Osteoblast (primary cell): ENCODE results near the gene EIF4E1B. TPM values are rescaled to one million over a fixed set of nuclear protein-coding genes. Genes with fewer than 3 reads are reported as not detected.

ENCODE experiments used
- DNase-seq: peaks from one replicate; pipeline ENCODE4 v3.0.0; 2011; ENCODE audit warnings: low spot score, mixed read lengths; ENCODE audit not compliant: insufficient read length; ENCODE audit errors: missing footprints
- H2AFZ ChIP-seq: 2 replicates; pipeline ENCODE4 v1.6.0; 2011; ENCODE audit warnings: mild to moderate bottlenecking, low read length
- H3K27ac ChIP-seq: 2 replicates; pipeline ENCODE4 v1.5.1; 2011; ENCODE audit warnings: mild to moderate bottlenecking, low read depth, low read length, moderate library complexity
- H3K27me3 ChIP-seq: 2 replicates; pipeline ENCODE4 v1.6.0; 2012; ENCODE audit warnings: mild to moderate bottlenecking, control low read depth, inconsistent platforms, low read length, moderate library complexity; ENCODE audit not compliant: insufficient read depth
- H3K36me3 ChIP-seq: 2 replicates; pipeline ENCODE4 v1.5.1; 2011; ENCODE audit warnings: mild to moderate bottlenecking, low read length, control low read depth, moderate library complexity; ENCODE audit not compliant: insufficient read depth
- H3K4me1 ChIP-seq: 2 replicates; pipeline ENCODE4 v1.5.1; 2011; ENCODE audit warnings: mild to moderate bottlenecking, low read length, control low read depth, moderate library complexity; ENCODE audit not compliant: insufficient read depth
- H3K4me2 ChIP-seq: 2 replicates; pipeline ENCODE4 v1.6.0; 2011; ENCODE audit warnings: mild to moderate bottlenecking, low read length; ENCODE audit not compliant: insufficient read depth
- H3K4me3 ChIP-seq: fragments of 200-600 bp; sonication (generic); 3 replicates; pipeline ENCODE4 v1.5.1; 2012; ENCODE audit warnings: mild to moderate bottlenecking, low read length, inconsistent platforms; ENCODE audit not compliant: insufficient read depth
- H3K79me2 ChIP-seq: 2 replicates; pipeline ENCODE4 v1.6.0; 2012; ENCODE audit warnings: mild to moderate bottlenecking, low read length, control low read depth, inconsistent platforms; ENCODE audit not compliant: insufficient read depth
- H3K9me3 ChIP-seq: 2 replicates; pipeline ENCODE4 v1.5.1; 2011; ENCODE audit warnings: low read depth, low read length, control low read depth
- H4K20me1 ChIP-seq: 2 replicates; pipeline ENCODE4 v1.6.0; 2012; ENCODE audit warnings: mild to moderate bottlenecking, low read length, control low read depth; ENCODE audit not compliant: insufficient read depth
- small RNA-seq: library from RNA; depleted of rRNA; stranded (forward); fragments of <200 nt; gene quantifications from one replicate; pipeline ENCODE3, GENCODE V24; 2012
- total RNA-seq: library from RNA; depleted of rRNA; stranded (reverse); fragments of >200 nt; gene quantifications from 2 replicates; pipeline ENCODE4 v1.2.3, GENCODE V29; 2012
- TF ChIP-seq, protein P1 (sequence below): IDR thresholded peaks from 2 replicates; pipeline ENCODE4 v1.5.1; 2011; ENCODE audit warnings: mild to moderate bottlenecking, low read depth, low read length, moderate library complexity; ENCODE audit errors: extremely low read depth

Gene EIF4E1B
- total RNA-seq, 1 donor, result not detected

DNA sequence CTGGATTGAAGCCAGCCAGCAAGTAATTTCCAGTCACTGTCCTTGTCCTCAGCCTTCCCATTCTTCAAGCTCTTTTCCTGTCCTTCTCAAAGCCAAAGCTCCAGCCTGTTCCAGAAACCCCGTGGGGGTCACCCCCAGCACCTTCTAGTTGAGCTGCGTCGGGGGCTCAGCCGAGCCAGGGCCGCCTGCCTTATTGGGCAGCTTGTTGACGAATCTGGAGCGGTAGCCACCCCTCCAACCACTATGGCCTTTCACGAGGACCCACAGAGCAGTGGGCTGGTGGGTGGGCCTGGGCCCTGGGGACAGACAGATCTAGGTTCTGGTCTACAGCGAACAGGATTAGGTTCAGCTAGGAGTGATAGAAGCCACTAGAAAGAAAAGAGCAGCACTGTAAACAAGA, 64.2 kb downstream of the EIF4E1B start:
- Histone ChIP-seq H3K4me2 (no peak overlapping the region), H3K4me3 (no peak overlapping the region), H3K79me2 (no peaks in the 10 kb centered on the region), H2AFZ (no peak overlapping the region), H3K36me3 (no peaks in the 10 kb centered on the region), H3K9me3 (no peaks in the 10 kb centered on the region), H3K27me3 (peaks cover 77% of the 10 kb centered on the region), H3K27ac (no peak overlapping the region), H4K20me1 (no peaks in the 10 kb centered on the region), H3K4me1 (no peaks in the 10 kb centered on the region)
- DNase-seq, result no peak
- TF ChIP-seq, protein P1, sequence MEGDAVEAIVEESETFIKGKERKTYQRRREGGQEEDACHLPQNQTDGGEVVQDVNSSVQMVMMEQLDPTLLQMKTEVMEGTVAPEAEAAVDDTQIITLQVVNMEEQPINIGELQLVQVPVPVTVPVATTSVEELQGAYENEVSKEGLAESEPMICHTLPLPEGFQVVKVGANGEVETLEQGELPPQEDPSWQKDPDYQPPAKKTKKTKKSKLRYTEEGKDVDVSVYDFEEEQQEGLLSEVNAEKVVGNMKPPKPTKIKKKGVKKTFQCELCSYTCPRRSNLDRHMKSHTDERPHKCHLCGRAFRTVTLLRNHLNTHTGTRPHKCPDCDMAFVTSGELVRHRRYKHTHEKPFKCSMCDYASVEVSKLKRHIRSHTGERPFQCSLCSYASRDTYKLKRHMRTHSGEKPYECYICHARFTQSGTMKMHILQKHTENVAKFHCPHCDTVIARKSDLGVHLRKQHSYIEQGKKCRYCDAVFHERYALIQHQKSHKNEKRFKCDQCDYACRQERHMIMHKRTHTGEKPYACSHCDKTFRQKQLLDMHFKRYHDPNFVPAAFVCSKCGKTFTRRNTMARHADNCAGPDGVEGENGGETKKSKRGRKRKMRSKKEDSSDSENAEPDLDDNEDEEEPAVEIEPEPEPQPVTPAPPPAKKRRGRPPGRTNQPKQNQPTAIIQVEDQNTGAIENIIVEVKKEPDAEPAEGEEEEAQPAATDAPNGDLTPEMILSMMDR, result no peak

DNA sequence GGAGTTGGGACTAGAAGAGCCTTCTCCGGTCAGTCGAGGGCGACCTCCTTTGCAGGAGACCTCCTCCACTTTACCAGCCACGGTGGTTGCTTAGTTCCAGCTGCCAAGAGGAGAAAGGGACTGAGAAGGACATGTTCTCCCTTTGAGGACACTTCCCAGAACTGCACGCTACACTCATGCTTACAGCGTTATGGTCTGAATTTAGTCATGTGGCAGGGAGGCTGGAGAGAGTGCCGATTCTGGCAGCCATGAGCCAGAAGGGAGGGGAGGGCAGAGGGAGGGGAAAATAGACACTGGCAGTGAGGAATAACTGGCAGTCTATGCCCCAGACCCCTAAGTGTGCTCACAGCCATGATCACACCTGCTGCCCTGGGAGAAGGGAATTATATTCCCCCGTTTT, 64.6 kb downstream of the EIF4E1B start:
- Histone ChIP-seq H3K27ac (no peak overlapping the region), H3K4me1 (no peaks in the 10 kb centered on the region), H3K4me3 (no peak overlapping the region), H2AFZ (no peak overlapping the region), H3K79me2 (no peaks in the 10 kb centered on the region), H4K20me1 (no peaks in the 10 kb centered on the region), H3K4me2 (no peak overlapping the region), H3K27me3 (peaks cover 74% of the 10 kb centered on the region), H3K9me3 (no peaks in the 10 kb centered on the region), H3K36me3 (no peaks in the 10 kb centered on the region)
- TF ChIP-seq, protein P1, result no peak
- DNase-seq, result no peak

Small RNA genes within 50 kb of the gene (small RNA-seq; reads per million reads assigned to genes)
- not detected for gene MIR4281

Other genes starting within 250 kb of the EIF4E1B start
- gene NOP16, start 242.1 kb upstream of the EIF4E1B start, total RNA-seq, result 7.1 and 8.0 TPM in 2 replicates
- 31.5 and 34.7 TPM in 2 replicates for gene HIGD2A, start 241.9 kb upstream of the EIF4E1B start, total RNA-seq
- 61.3 and 63.0 TPM in 2 replicates for gene CLTB, start 214.1 kb upstream of the EIF4E1B start, total RNA-seq
- 40.2 and 42.4 TPM in 2 replicates for gene FAF2, start 182.3 kb upstream of the EIF4E1B start, total RNA-seq
- gene RNF44, start 93.3 kb upstream of the EIF4E1B start, total RNA-seq, result 5.4 and 6.2 TPM in 2 replicates
- gene CDHR2, start 81.3 kb upstream of the EIF4E1B start, total RNA-seq, result under 0.01 TPM in 1 of 2 replicates, not detected in the other
- gene GPRIN1, start 20.5 kb upstream of the EIF4E1B start, total RNA-seq, result 1.8 TPM in 2 replicates
- not detected in 2 replicates for gene SNCB, start 141 bp upstream of the EIF4E1B start, total RNA-seq
- 26.1 and 33.6 TPM in 2 replicates for gene TSPAN17, start 16.8 kb downstream of the EIF4E1B start, total RNA-seq
- not detected in 2 replicates for gene UNC5A, start 179.9 kb downstream of the EIF4E1B start, total RNA-seq